ENCODE data around the gene NELFA.
A peak's percentile ranks its signal among the peaks of the same experiment; 100 is the strongest.

NELFA gene

GRCh38 chr4:2008921-2009650, at the start of gene NELFA:
NELFA (minus strand) TSS chr4:2008974; CDS start chr4:2008959, 15 bp downstream.
- DNase-seq (ENCODE audit: low read depth) = peak; percentile 92

DNA sequence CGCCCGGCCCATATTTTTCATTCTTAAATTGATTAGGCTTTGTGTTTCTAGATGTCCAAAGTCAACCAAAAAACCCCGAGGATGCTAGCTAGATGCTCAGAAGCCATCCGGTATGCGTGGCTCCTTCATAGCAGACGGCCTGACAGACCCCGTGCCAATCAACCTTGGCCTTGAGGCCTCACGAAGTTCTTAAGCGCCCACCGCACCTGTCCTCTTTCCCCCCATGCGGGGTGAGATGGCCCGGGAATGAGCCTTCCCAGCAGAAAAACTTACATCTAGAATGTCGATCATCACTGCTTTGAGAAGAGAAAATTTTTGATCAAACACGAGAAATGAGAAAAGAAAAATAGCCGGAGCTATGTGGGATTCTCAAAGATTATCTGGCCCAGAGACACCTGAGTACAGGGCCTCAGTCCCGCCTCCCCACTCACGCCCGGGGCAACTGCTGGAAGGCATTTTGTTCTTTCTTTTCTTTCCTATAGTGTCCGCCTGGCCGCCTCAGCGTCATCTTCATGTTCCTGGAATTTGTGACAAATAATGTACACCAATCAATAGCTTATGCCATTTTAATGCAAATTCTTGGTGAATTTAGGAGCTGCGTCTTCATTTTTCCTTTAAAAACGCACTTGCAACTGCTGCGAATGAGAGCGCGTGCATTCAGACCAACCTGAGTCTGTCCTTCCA, 48.8 kb upstream of the NELFA start:
- DNase-seq (ENCODE audit: low read depth) = no peak

- DNase-seq (ENCODE audit: low read depth) = no peak
Observed at GRCh38 chr4:2054217-2054616, 45.4 kb upstream of the NELFA start.

- no peak for DNase-seq (ENCODE audit: low read depth)
Observed at GRCh38 chr4:2051086-2051485, 42.3 kb upstream of the NELFA start.

DNA sequence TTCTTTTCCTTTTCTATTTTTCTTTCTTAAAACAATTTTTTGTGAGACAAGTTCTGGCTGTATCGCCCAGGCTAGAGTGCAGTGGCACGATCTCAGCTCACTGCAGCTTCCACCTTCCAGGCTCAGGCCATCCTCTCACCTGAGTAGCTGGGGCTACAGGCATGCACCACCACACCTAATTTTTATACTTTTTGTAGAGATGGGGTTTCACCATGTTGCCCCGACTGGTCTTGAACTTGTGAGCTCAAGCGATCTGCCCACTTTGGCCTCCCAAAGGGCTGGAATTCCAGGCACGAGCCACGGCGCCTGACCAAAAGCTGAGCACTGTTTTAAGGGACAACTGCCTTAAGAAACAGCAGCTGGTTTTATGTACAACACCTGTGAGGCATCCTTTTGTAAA, 41.0 kb upstream of the NELFA start:
- no peak for DNase-seq (ENCODE audit: low read depth)

GRCh38 chr4:2049381-2049780, 40.6 kb upstream of the NELFA start:
- DNase-seq (ENCODE audit: low read depth) = no peak

DNA sequence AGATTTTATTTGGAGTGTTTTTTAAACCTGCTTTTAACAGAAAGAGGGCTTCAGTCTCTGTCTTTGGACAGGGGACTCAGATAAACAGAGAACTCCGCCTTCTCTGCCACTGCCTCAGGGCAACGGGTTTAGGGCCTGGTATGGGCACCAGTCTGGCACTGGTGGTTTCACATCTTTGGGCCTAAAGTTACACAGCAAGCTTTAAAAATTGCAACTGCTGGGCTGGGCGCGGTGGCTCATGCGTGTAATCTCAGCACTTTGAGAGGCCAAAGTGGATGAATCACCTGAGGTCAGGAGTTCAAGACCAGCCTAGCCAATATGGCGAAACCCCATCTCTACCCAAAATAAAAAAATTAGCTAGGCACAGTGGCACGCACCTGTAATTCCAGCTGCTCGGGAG, 40.1 kb upstream of the NELFA start:
- DNase-seq (ENCODE audit: low read depth) = no peak

DNA sequence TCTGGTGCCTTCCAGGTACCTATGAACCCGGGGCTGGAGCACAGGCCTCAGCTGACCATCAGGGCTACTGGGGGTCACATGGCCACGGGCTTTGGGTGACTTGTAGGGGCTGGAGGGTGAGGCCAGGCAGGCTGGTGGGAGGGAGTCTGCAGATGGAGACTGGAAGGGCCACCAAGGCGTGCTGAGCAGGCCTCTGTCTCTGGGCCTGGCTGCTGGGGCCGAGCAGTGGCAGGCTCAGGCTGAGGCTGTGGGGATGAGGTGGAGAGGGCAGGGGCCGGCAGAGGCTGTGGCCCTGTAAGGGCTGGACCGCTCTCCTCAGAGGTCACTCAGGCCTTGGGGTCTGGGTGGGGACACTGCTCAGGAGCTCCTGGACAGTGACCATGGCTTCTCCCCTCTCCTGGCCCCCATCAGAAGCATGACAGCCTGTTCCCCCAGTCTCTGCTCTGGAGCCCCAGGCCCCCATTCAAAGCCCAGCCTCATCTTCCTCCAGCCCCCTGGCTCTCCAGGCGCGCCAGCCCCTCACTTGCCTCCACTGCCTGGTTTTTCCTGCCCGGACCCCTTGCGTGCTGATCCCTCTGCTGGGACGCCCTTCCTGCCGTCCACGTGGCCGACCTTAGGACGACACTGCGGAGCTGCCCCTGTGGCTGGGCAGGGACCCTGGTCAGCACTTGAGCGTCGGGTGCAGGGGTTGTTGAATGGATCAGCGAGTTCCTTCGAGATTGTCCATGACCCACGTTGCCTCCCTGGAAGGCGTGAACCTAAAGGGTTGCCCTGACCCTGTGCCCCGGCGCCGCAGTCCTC, 39.2 kb upstream of the NELFA start:
- DNase-seq (ENCODE audit: low read depth) = no peak

- DNase-seq (ENCODE audit: low read depth) = no peak
Observed at GRCh38 chr4:2047031-2047660, 38.4 kb upstream of the NELFA start.

DNA sequence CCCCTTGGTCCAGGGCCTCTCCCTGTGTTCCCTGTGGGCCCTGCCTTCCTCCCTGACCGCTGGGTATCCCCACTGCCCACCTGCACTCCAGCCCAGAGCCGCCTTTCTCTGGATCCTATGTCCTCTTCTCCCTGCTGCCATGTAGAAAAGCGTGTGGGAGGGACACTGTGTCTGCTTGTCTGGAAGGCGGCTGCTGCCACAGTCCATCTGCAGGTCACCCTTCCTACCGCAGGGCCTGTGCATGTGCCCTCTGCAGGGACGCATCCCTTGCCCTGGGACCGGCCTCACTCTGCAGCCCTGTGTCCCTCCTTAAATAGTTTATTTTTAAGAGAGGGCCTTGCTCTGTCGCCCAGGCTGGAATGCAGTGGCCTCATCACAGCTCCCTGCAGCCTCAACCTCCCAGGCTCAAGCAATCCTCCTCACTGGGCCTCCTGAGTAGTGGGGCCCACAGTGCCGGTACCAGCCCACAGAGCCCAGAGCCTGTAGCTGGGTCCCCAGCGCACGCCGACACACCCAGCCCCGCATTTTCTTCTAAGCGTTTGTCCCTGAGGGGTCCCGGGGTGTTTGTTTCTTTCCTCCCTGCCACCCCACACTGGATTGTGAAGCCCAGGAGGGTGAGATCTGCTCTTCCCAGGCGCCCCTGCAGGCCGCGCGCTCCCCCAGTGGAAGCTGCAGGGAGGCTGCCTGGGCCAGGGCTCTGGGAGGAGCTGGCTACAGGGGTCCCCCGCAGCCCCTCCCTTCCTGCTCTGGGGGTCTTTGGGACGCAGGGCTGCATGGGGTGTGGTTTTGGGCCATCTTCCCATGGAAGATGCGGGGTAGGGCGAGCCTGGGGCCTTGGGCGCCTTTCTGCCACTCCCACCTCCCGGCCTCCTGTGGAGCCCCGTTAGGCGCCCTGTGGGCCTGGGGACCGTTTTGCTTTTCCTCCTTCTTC, 37.5 kb upstream of the NELFA start:
- no peak for DNase-seq (ENCODE audit: low read depth)

DNA sequence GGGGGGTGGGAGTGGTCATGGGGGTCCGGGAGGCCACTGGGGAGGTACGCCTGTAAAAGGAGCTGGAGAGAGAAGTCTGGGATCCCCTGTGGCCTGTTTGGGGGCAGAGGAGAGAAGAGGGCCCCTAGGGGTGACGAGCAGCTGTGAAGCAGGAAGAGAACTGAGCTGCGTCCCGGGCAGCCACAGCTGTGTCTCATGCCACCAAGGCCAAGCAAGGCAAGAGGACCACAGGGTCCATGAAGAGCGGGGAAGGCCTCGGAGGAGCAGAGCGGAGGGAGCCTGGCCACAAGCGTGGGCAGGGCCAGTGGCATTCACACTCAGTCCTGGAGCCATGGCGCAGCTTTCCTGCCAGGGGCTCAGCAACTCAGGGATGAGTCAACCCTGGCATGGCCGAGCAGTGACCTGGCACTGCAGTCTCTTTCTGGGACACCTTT, 36.8 kb upstream of the NELFA start:
- no peak for DNase-seq (ENCODE audit: low read depth)

- no peak for DNase-seq (ENCODE audit: low read depth)
Observed at GRCh38 chr4:2044542-2045517, 36.1 kb upstream of the NELFA start.

GRCh38 chr4:2044119-2044485, 35.3 kb upstream of the NELFA start:
- no peak for DNase-seq (ENCODE audit: low read depth)

GRCh38 chr4:2043396-2044118, 34.8 kb upstream of the NELFA start:
- no peak for DNase-seq (ENCODE audit: low read depth)

GRCh38 chr4:2042947-2043395, 34.2 kb upstream of the NELFA start:
- DNase-seq (ENCODE audit: low read depth) = no peak

DNA sequence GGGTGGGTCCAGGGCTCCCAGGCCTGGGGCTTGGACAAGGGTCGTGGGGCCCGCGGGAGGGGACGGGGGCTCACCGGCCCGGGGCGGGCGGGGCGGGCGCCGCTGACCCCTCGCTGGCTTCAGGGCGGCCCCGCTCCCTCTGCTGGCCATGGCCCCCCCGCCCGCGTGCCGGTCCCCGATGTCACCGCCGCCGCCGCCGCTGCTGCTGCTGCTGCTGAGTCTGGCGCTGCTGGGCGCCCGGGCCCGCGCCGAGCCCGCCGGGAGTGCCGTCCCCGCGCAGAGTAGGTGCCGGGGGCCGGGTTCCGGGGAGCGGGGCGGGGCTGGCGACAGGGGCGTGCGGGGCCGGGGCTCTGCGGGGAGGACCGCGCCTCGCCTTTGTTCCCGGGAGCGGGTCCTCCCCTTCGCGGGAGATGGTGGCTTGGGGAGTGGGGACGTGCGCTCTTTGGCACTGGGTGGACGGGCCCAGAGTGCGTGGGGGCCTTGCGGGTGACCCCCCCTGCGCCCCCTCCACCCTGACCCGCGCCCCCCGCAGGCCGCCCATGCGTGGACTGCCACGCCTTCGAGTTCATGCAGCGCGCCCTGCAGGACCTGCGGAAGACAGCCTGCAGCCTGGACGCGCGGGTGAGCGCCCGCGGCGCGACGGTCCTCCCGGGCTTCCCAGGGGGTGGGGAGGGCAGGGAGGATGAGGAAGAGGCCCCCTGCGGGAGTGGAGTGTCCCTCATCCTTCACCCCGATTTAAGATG, 33.6 kb upstream of the NELFA start:
- no peak for DNase-seq (ENCODE audit: low read depth)

- peak; percentile 81 for DNase-seq (ENCODE audit: low read depth)
Observed at GRCh38 chr4:2041239-2042130, 32.7 kb upstream of the NELFA start.

Data from activated T-cell treated with anti-CD3 and anti-CD28 coated beads for 24 hours (primary cell).